IPS-20b (cell line): Measurements from ENCODE around the gene SRD5A3.
"Not testable (repeated sequence)": the region's sequence is repeated elsewhere in the genome, so short reads cannot be mapped to it uniquely, and the experiment has no call there.

Experiments
- H3K27ac ChIP-seq: one replicate; pipeline ENCODE4 v1.5.1; 2013; ENCODE audit warnings: low read length
- H3K27me3 ChIP-seq: 2 replicates; pipeline ENCODE4 v1.6.1; 2013; ENCODE audit warnings: mild to moderate bottlenecking, low read length, inconsistent platforms; ENCODE audit not compliant: insufficient read depth
- H3K36me3 ChIP-seq: 2 replicates; pipeline ENCODE4 v1.6.1; 2013; ENCODE audit warnings: low read depth, mild to moderate bottlenecking, inconsistent platforms, low read length, moderate library complexity; ENCODE audit not compliant: insufficient read depth
- H3K4me1 ChIP-seq: 2 replicates; pipeline ENCODE4 v1.6.1; 2013; ENCODE audit warnings: mild to moderate bottlenecking, control low read depth, inconsistent platforms, low read length, moderate library complexity; ENCODE audit not compliant: insufficient read depth
- H3K4me3 ChIP-seq: 2 replicates; pipeline ENCODE4 v1.5.1; 2013; ENCODE audit warnings: mild to moderate bottlenecking, low read length, inconsistent platforms
- H3K9ac ChIP-seq: 2 replicates; pipeline ENCODE4 v1.6.1; 2013; ENCODE audit warnings: low read depth, mild to moderate bottlenecking, inconsistent platforms, low read length, moderate library complexity
- H3K9me3 ChIP-seq: 2 replicates; pipeline ENCODE4 v1.6.1; 2013; ENCODE audit warnings: mild to moderate bottlenecking, low read depth, low read length, inconsistent platforms; ENCODE audit not compliant: insufficient read depth

The SRD5A3 gene

DNA sequence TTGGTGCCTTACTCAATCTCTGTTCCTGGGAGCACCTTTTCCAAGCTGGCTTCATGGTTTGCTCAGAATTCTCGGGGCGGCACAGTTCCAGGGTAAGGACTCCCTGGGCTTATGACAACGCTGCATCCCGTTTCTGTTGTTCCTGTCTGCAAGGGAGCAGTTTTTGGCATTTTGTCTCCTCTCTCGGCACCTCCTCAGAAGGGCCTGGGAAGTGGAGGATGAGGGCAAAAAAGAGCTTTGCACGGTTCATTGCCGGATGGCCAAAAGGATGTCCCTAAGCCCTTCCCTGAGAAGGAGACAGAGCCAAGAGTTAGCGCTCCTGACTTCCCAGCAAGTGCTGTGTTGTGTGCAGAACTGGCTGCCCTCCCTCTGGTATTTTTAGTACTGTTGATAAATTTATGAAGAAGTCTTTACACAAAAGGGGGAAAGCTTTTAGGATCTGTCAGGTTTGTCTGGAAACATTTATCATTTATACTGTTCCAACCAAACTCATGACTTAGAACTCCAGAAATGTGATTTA, 13.4 kb downstream of the SRD5A3 start:
- Histone ChIP-seq H3K36me3 (peaks cover 4% of the 10 kb centered on the region; the same call in 1 of the 2 replicates), H3K27me3 (no peaks in the 10 kb centered on the region), H3K4me3 (no peak overlapping the region), H3K9me3 (no peaks in the 10 kb centered on the region), H3K27ac (no peak overlapping the region), H3K9ac (no peak overlapping the region), H3K4me1 (0 out of 2 replicates have a peak, but pooled peaks cover 4% of the 10 kb centered on the region)

DNA sequence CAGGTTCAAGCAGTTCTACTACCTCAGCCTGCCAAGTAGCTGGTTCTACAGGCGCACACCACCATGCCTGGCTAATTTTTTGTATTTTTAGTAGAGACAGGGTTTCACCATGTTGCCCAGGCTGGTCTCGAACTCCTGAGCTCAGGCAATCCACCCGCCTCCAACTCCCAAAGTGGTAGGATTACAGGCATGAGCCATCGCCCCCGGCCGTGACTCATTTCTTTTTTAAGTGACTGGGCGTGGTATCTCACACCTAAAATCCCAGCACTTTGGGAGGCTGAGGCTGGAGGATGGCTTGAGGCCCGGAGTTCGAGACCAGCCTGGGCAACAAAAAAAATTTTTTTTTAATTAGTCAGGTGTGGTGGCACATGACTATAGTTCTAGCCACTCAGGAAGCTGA, 16.9 kb downstream of the SRD5A3 start:
- H3K9ac ChIP-seq, H3K27ac ChIP-seq, H3K9me3 ChIP-seq, H3K36me3 ChIP-seq, H3K4me3 ChIP-seq, H3K27me3 ChIP-seq: not testable (repeated sequence)
- H3K4me1 ChIP-seq = peaks cover 23% of the 10 kb centered on the region

DNA sequence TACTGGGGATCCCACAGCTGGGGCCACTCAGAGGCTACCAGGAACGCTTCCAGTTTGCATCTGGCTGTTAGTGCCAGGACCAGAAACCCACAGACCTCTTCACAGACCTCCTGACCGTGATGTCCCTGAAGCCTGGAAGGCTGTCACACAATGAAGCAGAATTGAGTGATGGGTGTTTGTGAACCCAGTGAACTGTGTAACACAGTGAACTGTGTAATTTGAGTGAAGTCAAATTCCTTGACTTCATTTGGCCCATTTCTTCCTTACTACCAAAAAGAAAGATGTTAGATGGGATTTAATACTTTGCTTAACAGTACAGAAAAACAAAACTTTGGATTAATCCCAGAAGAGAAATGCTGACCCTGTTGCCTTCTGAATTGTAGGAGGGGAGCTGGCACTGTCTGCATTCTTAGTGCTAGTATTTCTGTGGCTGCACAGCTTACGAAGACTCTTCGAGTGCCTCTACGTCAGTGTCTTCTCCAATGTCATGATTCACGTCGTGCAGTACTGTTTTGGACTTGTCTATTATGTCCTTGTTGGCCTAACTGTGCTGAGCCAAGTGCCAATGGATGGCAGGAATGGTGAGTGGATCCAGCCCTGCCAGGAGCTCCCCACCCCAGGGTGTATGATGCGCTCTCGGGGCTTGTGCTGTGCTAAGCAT, 17.8 kb downstream of the SRD5A3 start:
- Histone ChIP-seq H3K36me3 (peaks cover 8% of the 10 kb centered on the region; the same call in 1 of the 2 replicates), H3K4me1 (peaks cover 23% of the 10 kb centered on the region), H3K9me3 (no peaks in the 10 kb centered on the region), H3K9ac (no peak overlapping the region), H3K4me3 (no peak overlapping the region), H3K27ac (no peak overlapping the region), H3K27me3 (no peaks in the 10 kb centered on the region)

DNA sequence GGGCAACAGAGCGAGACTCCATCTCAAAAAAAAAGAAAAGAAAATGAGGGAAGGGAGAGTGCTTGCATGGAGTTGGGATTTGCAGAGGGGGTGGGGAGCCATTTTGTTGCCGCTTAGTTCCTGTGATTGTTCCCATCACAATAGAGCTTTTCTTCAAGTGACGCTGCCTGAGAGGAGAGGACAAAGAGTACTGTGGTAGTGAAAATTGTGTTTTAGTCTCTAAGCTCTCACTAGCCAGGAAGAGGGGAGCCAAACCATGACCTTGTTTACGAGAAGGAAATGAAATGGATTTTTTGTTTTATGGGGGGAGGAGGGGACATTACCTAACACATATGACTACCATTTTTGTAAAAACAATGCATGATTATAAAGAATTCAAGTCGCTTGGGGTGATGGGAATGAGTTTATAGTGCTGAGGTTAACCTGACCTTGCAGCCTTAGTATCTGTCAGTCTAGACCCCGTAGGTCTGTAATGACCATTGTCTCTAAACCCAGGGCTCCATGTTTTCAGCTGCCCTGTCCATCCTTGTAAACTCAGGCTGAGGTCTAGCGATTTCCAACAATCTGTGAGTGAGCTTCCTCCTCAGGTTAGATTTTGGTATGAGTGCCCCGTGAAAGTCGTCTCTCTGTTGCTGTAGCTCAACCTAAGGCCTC, 18.8 kb downstream of the SRD5A3 start:
- H3K4me3 ChIP-seq = peak overlapping the region; percentile 3
- H3K9ac ChIP-seq = peak overlapping the region; percentile 10
- H3K4me1 ChIP-seq = peaks cover 23% of the 10 kb centered on the region
- no peaks in the 10 kb centered on the region for H3K9me3 ChIP-seq
- peaks cover 4% of the 10 kb centered on the region; the same call in 1 of the 2 replicates for H3K36me3 ChIP-seq
- H3K27me3 ChIP-seq = no peaks in the 10 kb centered on the region
- H3K27ac ChIP-seq = no peak overlapping the region

DNA sequence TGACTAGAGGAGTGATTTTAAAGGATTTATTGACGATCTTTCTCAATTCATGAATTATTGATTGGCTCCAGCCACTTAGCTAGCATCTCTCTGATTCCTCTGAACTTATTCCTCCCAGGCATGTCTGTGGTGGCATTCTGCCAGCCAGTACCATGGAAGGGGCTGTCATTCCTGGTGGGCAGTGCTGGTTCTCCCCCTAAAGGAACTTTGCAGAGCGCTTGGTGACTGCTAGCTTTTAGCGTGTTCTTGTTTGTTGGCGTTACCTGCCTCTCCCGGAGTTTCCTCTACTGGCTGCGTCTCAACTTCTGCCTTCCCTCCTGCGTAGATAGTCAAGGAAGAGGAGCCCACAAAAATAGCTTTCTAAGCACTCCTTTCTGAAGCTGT, 19.3 kb downstream of the SRD5A3 start:
- peaks cover 4% of the 10 kb centered on the region; the same call in 1 of the 2 replicates for H3K36me3 ChIP-seq
- no peaks in the 10 kb centered on the region for H3K27me3 ChIP-seq
- no peak overlapping the region for H3K4me3 ChIP-seq
- H3K9ac ChIP-seq = peak overlapping the region; percentile 10
- no peak overlapping the region for H3K27ac ChIP-seq
- H3K9me3 ChIP-seq = no peaks in the 10 kb centered on the region
- peaks cover 23% of the 10 kb centered on the region for H3K4me1 ChIP-seq

DNA sequence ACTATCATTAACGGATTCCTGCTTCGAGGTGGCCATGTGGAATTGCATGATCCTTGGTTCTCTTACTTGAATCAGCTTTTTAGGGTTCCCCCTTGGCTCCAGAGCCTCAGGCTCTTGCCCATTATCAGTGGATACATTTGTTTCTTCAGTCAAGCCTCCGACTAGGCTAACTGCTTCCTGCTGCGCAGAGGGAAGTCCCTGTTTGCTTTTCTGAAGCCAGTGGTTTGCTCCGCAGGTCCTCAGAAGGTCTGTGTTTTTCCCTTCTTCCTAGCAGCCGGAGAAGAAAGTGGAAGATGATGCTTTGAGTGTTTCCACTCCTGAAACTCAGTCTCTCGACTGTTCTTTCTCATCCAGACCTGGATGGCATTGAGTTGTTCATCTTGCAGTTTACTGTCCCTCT, 20.6 kb downstream of the SRD5A3 start:
- Histone ChIP-seq H3K9me3 (no peaks in the 10 kb centered on the region), H3K27me3 (no peaks in the 10 kb centered on the region), H3K9ac (no peak overlapping the region), H3K27ac (no peak overlapping the region), H3K36me3 (peaks cover 4% of the 10 kb centered on the region; the same call in 1 of the 2 replicates), H3K4me3 (no peak overlapping the region), H3K4me1 (peaks cover 23% of the 10 kb centered on the region)

DNA sequence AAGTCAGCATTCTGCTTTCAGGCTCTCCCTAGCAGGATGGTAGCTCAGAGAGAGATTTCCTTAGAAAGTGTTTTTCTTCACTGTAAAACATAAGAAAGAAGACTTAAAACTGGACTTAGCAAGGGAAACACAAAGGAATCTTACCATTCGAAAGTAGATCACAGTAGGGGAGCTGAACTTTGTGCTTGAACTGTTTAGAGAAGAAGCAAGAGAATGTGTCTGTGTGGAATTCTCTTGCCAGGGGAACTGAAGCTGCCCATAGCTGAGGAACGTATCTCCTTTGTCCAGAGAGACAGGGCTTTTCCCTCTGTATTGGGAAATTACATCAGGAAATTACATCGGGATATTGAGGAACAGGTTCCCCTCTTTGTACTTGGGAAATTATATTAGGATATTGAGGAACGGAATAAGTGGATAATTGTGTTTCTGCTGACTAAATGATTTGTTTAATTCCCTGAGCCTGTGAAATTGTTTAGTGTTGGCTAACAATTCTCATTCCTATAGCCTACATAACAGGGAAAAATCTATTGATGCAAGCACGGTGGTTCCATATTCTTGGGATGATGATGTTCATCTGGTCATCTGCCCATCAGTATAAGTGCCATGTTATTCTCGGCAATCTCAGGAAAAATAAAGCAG, 21.2 kb downstream of the SRD5A3 start:
- H3K27ac ChIP-seq = no peak overlapping the region
- no peaks in the 10 kb centered on the region for H3K9me3 ChIP-seq
- peaks cover 23% of the 10 kb centered on the region for H3K4me1 ChIP-seq
- H3K36me3 ChIP-seq = peaks cover 4% of the 10 kb centered on the region; the same call in 1 of the 2 replicates
- no peak overlapping the region for H3K9ac ChIP-seq
- H3K4me3 ChIP-seq = no peak overlapping the region
- H3K27me3 ChIP-seq = no peaks in the 10 kb centered on the region

DNA sequence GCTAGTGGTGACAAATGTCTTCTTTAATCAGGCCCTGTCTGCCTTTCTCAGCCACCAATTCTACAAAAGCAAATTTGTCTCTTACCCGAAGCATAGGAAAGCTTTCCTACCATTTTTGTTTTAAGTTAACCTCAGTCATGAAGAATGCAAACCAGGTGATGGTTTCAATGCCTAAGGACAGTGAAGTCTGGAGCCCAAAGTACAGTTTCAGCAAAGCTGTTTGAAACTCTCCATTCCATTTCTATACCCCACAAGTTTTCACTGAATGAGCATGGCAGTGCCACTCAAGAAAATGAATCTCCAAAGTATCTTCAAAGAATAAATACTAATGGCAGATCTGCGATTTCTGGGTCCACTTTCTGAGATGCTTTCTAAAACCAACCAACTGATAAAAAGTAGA, 23.9 kb downstream of the SRD5A3 start:
- H3K27me3 ChIP-seq = no peaks in the 10 kb centered on the region
- H3K27ac ChIP-seq = no peak overlapping the region
- H3K36me3 ChIP-seq = 0 out of 2 replicates have a peak, but pooled peaks cover 4% of the 10 kb centered on the region
- peaks cover 17% of the 10 kb centered on the region for H3K4me1 ChIP-seq
- H3K9ac ChIP-seq = no peak overlapping the region
- no peaks in the 10 kb centered on the region for H3K9me3 ChIP-seq
- H3K4me3 ChIP-seq = no peak overlapping the region

DNA sequence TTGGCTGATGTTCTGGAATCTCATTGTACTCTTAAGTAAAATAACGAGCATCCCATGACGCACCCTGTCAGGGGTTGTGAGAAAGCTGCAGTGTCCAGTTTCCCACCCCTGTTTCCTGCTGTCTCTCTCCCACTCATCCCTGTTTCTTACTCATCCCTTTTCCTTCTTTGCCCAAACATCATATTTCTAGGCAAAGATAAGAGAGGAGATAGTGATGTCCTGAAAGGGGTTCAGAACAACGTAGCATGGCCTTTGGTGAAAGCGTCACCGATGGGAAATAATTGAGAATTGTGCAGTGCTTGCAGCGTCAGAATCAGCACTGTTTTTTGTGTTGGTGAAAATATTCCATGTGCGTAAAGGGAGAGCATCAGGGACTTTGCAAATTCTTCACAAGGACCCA, 26.2 kb downstream of the SRD5A3 start:
- Histone ChIP-seq H3K9ac (no peak overlapping the region), H3K4me3 (no peak overlapping the region), H3K27me3 (no peaks in the 10 kb centered on the region), H3K4me1 (no peaks in the 10 kb centered on the region), H3K27ac (no peak overlapping the region), H3K9me3 (no peaks in the 10 kb centered on the region), H3K36me3 (0 out of 2 replicates have a peak, but pooled peaks cover 4% of the 10 kb centered on the region)

DNA sequence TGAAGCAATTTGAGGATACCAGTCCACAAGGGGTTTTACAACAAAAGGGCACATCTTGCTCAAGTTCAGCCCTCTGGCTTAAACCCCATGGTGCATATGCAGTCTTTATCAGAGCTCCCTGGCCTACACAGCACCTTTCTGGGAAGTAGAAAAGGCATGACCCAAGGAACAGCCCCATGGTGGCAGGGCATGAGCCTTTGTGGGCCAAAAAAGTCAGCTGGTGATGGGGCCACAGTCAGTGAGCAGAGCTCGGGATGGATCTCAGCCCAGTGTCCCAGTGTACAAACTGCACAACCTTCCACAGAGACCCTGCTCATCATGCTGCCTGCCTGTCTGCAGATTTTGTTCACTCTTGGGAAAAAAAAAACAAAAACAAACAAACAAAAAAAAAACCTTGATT, 27.4 kb downstream of the SRD5A3 start:
- Histone ChIP-seq H3K27me3 (no peaks in the 10 kb centered on the region), H3K4me3 (no peak overlapping the region), H3K36me3 (no peaks in the 10 kb centered on the region), H3K9me3 (no peaks in the 10 kb centered on the region), H3K9ac (no peak overlapping the region), H3K27ac (no peak overlapping the region), H3K4me1 (no peaks in the 10 kb centered on the region)

DNA sequence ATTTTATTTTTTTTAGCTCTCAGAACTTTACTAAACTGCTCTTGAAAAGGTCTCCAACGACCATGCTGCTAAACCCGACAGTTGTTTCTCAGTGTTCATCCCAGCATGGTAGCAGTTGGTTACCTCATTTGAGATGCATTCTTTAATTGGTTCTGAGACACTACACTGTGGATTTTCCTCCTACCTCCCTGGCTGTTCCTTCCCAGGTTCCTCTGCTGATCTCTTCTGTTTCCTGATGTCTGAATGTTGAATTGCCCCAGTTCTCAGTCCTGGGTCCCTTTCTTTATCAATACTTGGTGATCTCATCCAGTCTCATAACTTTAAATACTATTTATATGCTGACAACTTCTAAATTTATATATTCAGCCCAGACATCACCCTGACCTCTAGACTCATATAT, 30.7 kb downstream of the SRD5A3 start:
- H3K9ac ChIP-seq = no peak overlapping the region
- no peak overlapping the region for H3K4me3 ChIP-seq
- no peaks in the 10 kb centered on the region for H3K27me3 ChIP-seq
- no peaks in the 10 kb centered on the region for H3K9me3 ChIP-seq
- H3K36me3 ChIP-seq = no peaks in the 10 kb centered on the region
- no peaks in the 10 kb centered on the region for H3K4me1 ChIP-seq
- H3K27ac ChIP-seq = no peak overlapping the region
